Uterus (tissue), 4 donors: ENCODE data around the gene CCSER1. TPM values are rescaled to one million over a fixed set of nuclear protein-coding genes. Genes with fewer than 3 reads are reported as not detected.

Experiments used
- DNase-seq, 2 donors: peaks; one replicate each; pipeline ENCODE4 v3.0.0-alpha.2; 2019 to 2020
- H3K27ac ChIP-seq, 2 donors: fragments of 200-600 bp; sonication (generic); 1 replicate in 1 of 2; 2 replicates in 1 of 2; pipeline ENCODE4 v1.5.1; 2016 to 2018
- H3K27me3 ChIP-seq, 2 donors: fragments of 200-600 bp; sonication (generic); one replicate each; pipeline ENCODE4 v1.5.1; 2018 to 2019; ENCODE audit warnings: control low read depth in 1 of 2
- H3K36me3 ChIP-seq, 2 donors: fragments of 200-600 bp; sonication (generic); one replicate each; pipeline ENCODE4 v1.5.1; 2019; ENCODE audit warnings: control low read depth in 1 of 2
- H3K4me1 ChIP-seq, 2 donors: fragments of 200-600 bp; sonication (generic); one replicate each; pipeline ENCODE4 v1.5.1; 2018 to 2019; ENCODE audit warnings: control low read depth in 1 of 2
- H3K4me3 ChIP-seq, 2 donors: fragments of 200-600 bp; sonication (generic); 1 replicate in 1 of 2; 2 replicates in 1 of 2; pipeline ENCODE4 v1.5.1; 2018 to 2019; ENCODE audit warnings: mild to moderate bottlenecking in 1 of 2
- H3K9me3 ChIP-seq, 2 donors: fragments of 200-600 bp; sonication (generic); one replicate each; pipeline ENCODE4 v1.5.1; 2019; ENCODE audit warnings: control low read depth in 1 of 2
- POLR2A ChIP-seq, 2 donors: fragments of 450-650 bp; IDR thresholded peaks; one replicate each; pipeline ENCODE4 v1.6.1; 2016; ENCODE audit warnings: antibody characterized with exemption in 2 of 2, mild to moderate bottlenecking in 1 of 2, moderate library complexity in 1 of 2
- intact Hi-C: fragments of 100-400 bp; cut with DNase I; formaldehyde crosslinking; loops from one replicate; pipeline ENCODE4 v1.15.1; 2023; ENCODE audit warnings: low total_unique reads
- total RNA-seq, 4 donors: library from RNA; depleted of rRNA in 3 of 4; stranded (reverse); fragments of >200 nt in 3 of 4; gene quantifications; one replicate each; pipeline versions ENCODE4 v1.1.0 to v1.2.4, GENCODE V29; 2014 to 2023
- TF ChIP-seq, protein P1 (sequence below), 4 experiments: fragments of 200-600 bp in 2 of 4; fragments of 450-650 bp in 2 of 4; sonication (generic) in 2 of 4; IDR thresholded peaks; one replicate each; pipeline ENCODE4 v1.5.1; 2016 to 2019; ENCODE audit warnings: antibody characterized with exemption in 4 of 4, mild to moderate bottlenecking in 2 of 4, moderate library complexity in 1 of 4
- donor health status: DM: yes; HTN: yes; CAD: no.

CCSER1 gene
- total RNA-seq, 4 donors from 2014 or later = 2.8 to 54.7 (median 11.9) TPM

DNA sequence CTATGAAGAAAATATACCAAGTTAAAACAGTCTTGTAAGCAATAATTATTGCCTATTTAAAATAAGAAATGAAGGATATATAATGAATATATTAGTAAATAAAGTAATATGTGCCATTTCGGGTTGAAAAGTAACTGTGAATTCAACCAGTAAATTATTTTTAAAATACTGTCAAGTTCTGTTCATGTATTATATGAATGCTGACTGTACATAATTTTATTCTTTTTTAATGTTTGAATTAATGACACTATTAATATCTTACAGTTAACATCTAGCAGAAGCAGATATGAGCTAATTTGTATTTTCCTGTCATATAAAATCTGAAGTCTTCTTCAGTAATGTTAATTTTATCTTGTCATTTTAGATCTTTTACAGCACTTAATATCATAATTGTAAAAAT is 632.9 kb downstream of the CCSER1 start:
- no peaks in the 10 kb centered on the region for H3K4me1 ChIP-seq
- H3K27ac ChIP-seq = no peak overlapping the region
- TF ChIP-seq, protein P1, sequence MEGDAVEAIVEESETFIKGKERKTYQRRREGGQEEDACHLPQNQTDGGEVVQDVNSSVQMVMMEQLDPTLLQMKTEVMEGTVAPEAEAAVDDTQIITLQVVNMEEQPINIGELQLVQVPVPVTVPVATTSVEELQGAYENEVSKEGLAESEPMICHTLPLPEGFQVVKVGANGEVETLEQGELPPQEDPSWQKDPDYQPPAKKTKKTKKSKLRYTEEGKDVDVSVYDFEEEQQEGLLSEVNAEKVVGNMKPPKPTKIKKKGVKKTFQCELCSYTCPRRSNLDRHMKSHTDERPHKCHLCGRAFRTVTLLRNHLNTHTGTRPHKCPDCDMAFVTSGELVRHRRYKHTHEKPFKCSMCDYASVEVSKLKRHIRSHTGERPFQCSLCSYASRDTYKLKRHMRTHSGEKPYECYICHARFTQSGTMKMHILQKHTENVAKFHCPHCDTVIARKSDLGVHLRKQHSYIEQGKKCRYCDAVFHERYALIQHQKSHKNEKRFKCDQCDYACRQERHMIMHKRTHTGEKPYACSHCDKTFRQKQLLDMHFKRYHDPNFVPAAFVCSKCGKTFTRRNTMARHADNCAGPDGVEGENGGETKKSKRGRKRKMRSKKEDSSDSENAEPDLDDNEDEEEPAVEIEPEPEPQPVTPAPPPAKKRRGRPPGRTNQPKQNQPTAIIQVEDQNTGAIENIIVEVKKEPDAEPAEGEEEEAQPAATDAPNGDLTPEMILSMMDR (IDR thresholded peaks at IDR 0.05) = no peak
- TF ChIP-seq POLR2A (IDR thresholded peaks at IDR 0.05) = no peak
- no peak overlapping the region for H3K4me3 ChIP-seq
- H3K9me3 ChIP-seq = no peaks in the 10 kb centered on the region
- no peaks in the 10 kb centered on the region for H3K36me3 ChIP-seq
- intact Hi-C loops = no loop called here
- no peaks in the 10 kb centered on the region for H3K27me3 ChIP-seq
- DNase-seq = no peak

DNA sequence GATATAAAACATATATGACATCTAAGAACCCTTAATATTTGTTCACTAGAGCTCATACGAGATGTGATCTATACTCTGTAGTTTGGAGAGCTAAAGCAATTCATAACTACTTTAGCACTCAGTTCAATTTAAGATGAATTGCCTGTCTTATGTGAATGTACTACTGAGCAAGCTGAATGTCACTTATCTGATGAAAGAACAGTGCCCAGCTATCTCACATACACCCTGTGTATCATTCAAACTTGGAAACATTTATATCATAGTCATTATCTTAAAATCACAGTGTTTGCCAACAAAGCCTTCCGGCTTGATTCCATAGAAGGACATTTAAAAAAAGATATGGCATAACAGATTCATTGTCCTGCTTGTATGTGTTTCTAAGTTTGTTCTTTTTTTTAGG is 639.6 kb downstream of the CCSER1 start:
- DNase-seq = no peak
- intact Hi-C loops = no loop called here
- TF ChIP-seq POLR2A (IDR thresholded peaks at IDR 0.05) = no peak
- TF ChIP-seq, protein P1 (IDR thresholded peaks at IDR 0.05) = no peak
- H3K9me3 ChIP-seq = no peaks in the 10 kb centered on the region
- no peak overlapping the region for H3K4me3 ChIP-seq
- H3K36me3 ChIP-seq = no peaks in the 10 kb centered on the region
- no peaks in the 10 kb centered on the region for H3K4me1 ChIP-seq
- no peak overlapping the region for H3K27ac ChIP-seq
- no peaks in the 10 kb centered on the region for H3K27me3 ChIP-seq

DNA sequence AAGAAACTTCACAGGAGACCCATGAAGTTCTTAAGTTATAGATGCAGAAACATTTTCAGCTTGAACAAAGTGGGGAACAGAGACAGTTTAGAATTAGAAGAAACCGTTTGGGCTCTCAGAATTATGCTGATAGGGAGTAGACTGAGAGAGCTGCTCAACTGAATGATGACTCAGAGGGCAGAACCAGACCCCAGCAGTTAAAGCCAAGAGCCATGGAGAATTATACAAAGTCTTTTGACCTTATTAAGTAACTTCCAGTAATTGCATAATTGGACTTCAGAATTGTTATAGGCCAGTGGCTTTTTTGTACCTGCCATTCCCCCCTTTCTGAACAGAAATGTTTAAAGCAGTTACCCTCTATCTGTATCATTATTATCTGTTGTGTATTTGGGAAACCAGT is 642.1 kb downstream of the CCSER1 start:
- no peaks in the 10 kb centered on the region for H3K9me3 ChIP-seq
- no peak overlapping the region for H3K27ac ChIP-seq
- no peaks in the 10 kb centered on the region for H3K4me1 ChIP-seq
- no peaks in the 10 kb centered on the region for H3K27me3 ChIP-seq
- no peak for TF ChIP-seq POLR2A (IDR thresholded peaks at IDR 0.05)
- TF ChIP-seq, protein P1 (IDR thresholded peaks at IDR 0.05) = no peak
- H3K36me3 ChIP-seq = no peaks in the 10 kb centered on the region
- DNase-seq = no peak
- no peak overlapping the region for H3K4me3 ChIP-seq
- intact Hi-C loops = no loop called here

DNA sequence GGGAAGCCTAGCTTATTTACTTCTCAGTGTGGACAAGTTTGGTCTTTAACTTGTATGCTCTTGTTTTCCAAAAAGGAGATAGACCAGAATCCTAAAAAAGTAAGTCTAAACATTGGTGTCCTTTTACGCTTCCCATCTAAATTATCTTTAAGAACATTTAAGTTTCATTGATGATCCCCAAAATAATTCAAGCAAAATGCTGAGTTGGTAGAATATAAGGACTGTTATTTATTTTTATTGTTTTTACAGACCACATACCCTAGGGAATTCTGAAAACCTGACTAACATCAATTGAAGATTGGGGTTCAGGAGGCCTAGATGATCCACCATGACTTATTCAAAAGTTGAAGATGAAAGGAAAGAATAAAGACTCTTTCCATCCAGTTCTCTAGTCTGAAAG is 653.0 kb downstream of the CCSER1 start:
- no peak for DNase-seq
- TF ChIP-seq, protein P1 (IDR thresholded peaks at IDR 0.05) = no peak
- no peak for TF ChIP-seq POLR2A (IDR thresholded peaks at IDR 0.05)
- Histone ChIP-seq H3K27ac (no peak overlapping the region), H3K9me3 (no peaks in the 10 kb centered on the region), H3K4me3 (no peak overlapping the region), H3K36me3 (no peaks in the 10 kb centered on the region), H3K27me3 (no peaks in the 10 kb centered on the region), H3K4me1 (no peaks in the 10 kb centered on the region)
- intact Hi-C loops = no loop called here

DNA sequence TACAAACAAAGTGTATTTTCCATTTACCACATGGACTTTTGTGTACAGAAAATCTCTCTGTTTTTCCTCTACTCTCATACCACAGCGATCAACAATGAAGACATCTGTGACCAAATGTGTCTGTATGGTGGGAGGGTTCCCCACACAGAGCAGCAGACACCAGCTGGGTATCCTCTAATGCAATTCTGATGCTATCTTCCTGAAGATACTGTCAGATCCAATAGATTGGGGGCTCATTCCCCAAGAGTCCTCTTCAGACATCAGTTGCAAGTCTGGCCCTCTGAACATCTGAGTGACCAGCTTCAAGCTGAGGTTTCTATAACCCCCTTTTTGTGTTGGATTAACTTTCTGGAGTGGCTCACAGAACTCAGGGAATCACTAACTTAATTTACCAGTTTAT is 659.4 kb downstream of the CCSER1 start:
- Histone ChIP-seq H3K27ac (no peak overlapping the region), H3K27me3 (no peaks in the 10 kb centered on the region), H3K4me1 (no peaks in the 10 kb centered on the region), H3K36me3 (no peaks in the 10 kb centered on the region), H3K4me3 (no peak overlapping the region), H3K9me3 (no peaks in the 10 kb centered on the region)
- intact Hi-C loops = no loop called here
- no peak for DNase-seq
- TF ChIP-seq, protein P1 (IDR thresholded peaks at IDR 0.05) = no peak
- no peak for TF ChIP-seq POLR2A (IDR thresholded peaks at IDR 0.05)
